Measurements from ENCODE around the gene CHP1. TPM values are rescaled to one million over a fixed set of nuclear protein-coding genes. Genes with fewer than 3 reads are reported as not detected.
"Not testable (repeated sequence)": the region's sequence is repeated elsewhere in the genome, so short reads cannot be mapped to it uniquely, and the experiment has no call there.

CHP1 gene
- total RNA-seq, 1 donor from 2014 or later = 58.6 TPM

DNA sequence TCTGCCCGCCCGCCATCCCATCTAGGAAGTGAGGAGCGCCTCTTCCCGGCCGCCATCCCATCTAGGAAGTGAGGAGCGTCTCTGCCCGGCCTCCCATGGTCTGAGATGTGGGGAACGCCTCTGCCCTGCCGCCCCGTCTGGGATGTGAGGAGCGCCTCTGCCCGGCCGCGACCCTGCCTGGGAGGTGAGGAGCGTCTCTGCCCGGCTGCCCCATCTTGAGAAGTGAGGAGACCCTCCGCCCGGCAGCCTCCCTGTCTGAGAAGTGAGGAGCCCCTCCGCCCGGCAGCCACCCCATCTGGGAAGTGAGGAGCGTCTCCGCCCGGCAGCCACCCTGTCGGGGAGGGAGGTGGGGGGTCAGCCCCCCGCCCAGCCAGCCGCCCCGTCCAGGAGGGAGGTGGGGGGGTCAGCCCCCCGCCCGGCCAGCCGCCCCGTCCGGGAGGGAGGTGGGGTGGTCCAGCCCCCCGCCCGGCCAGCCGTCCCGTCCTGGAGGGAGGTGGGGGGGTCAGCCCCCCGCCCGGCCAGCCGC lies 89.8 kb downstream of the CHP1 start:
- H3K9me3 Mint-ChIP-seq; H3K27ac Mint-ChIP-seq; H3K27me3 Mint-ChIP-seq (ENCODE audit: low read depth); H3K4me3 Mint-ChIP-seq (ENCODE audit: low read depth); DNase-seq (ENCODE audit: low spot score); intact Hi-C loops (cut with micrococcal nuclease): not testable (repeated sequence)
- peaks cover 43% of the 10 kb centered on the region for H3K36me3 Mint-ChIP-seq (ENCODE audit: low read depth)
- H3K4me1 Mint-ChIP-seq (ENCODE audit: low read depth) = peaks cover 13% of the 10 kb centered on the region

DNA sequence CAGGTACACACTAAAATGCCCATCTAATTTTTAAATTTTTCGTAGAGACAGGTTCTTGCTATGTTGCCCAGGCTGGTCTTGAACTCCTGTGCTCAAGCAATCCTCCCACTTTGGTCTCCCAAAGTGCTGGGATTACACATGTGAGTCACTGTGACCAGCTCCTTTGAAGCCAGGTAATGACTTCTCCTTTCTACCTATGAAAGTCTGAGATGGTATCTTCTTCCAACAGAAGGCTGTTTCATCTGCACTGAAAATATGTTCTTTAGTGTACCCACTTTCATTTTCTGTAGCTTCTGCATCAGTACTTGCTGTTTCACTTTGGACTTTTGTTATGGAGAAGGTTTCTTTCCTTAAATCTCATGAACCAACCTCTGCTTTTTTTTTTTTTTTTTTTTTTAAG lies 92.5 kb downstream of the CHP1 start:
- peaks cover 14% of the 10 kb centered on the region for H3K4me1 Mint-ChIP-seq (ENCODE audit: low read depth)
- no peaks in the 10 kb centered on the region for H3K9me3 Mint-ChIP-seq
- H3K27ac Mint-ChIP-seq = peak overlapping the region; percentile 40
- peaks cover 49% of the 10 kb centered on the region for H3K36me3 Mint-ChIP-seq (ENCODE audit: low read depth)
- H3K27me3 Mint-ChIP-seq (ENCODE audit: low read depth) = no peaks in the 10 kb centered on the region
- H3K4me3 Mint-ChIP-seq (ENCODE audit: low read depth) = no peak overlapping the region
- DNase-seq (ENCODE audit: low spot score) = no peak
- intact Hi-C loops (cut with micrococcal nuclease) = no loop called here

DNA sequence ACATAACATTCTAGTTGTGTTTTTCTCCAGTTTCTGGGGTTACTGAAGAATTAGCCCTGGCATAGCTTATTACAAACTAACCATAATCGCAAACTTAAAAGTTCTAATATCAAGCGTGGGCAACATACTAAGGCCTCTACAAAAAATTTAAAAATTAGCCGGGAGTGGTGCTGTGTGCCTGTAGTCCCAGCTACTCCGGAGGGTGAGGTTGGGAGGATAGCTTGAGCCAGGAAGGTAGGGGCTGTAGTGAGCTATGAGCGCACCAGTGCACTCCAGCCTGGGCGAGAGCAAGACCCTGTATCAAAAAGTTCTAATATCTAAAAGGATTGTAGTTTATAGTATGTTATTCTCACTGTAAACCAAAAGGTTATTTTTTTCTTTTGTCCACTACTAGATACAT lies 100.2 kb downstream of the CHP1 start:
- Mint-ChIP-seq H3K9me3 (no peaks in the 10 kb centered on the region), H3K4me1 (ENCODE audit: low read depth) (peaks cover 24% of the 10 kb centered on the region), H3K27me3 (ENCODE audit: low read depth) (no peaks in the 10 kb centered on the region), H3K4me3 (ENCODE audit: low read depth) (peak overlapping the region; percentile 94), H3K36me3 (ENCODE audit: low read depth) (peaks cover 31% of the 10 kb centered on the region), H3K27ac (peak overlapping the region; percentile 93)
- intact Hi-C loops (cut with micrococcal nuclease) = loop anchor here (10.0 kb wide), 1 partner anchor 426 kb away; no protein-coding TSS in a partner anchor
- no peak for DNase-seq (ENCODE audit: low spot score)

Other genes with a start within 250 kb of the CHP1 start
- gene INO80, start 115.0 kb upstream of the CHP1 start, total RNA-seq = 33.2 and 35.2 TPM in 2 replicates
- not detected in 2 replicates for gene EXD1, start 511 bp upstream of the CHP1 start, total RNA-seq
- gene OIP5, start 101.3 kb downstream of the CHP1 start, total RNA-seq = 13.7 and 16.1 TPM in 2 replicates
- gene NUSAP1, start 101.6 kb downstream of the CHP1 start, total RNA-seq = 139 and 154 TPM in 2 replicates
- gene NDUFAF1, start 171.2 kb downstream of the CHP1 start, total RNA-seq = 27.3 and 27.6 TPM in 2 replicates
- gene RTF1, start 185.8 kb downstream of the CHP1 start, total RNA-seq = 40.1 and 40.7 TPM in 2 replicates